IPS DF 6.9 (cell line): ENCODE measurements around the gene FKBP1A.

Source experiments
- DNase-seq: peaks from one replicate; pipeline ENCODE4 v3.0.0-alpha.2; 2013; ENCODE audit warnings: low read depth, low spot score
- H3K27ac ChIP-seq: one replicate; pipeline ENCODE4 v1.5.1; 2013; ENCODE audit warnings: low read length, control low read depth
- H3K27me3 ChIP-seq: 2 replicates; pipeline ENCODE4 v1.6.1; 2013; ENCODE audit warnings: mild to moderate bottlenecking, low read length; ENCODE audit not compliant: control insufficient read depth, insufficient read depth
- H3K36me3 ChIP-seq: 2 replicates; pipeline ENCODE4 v1.6.1; 2013; ENCODE audit warnings: low read length; ENCODE audit not compliant: control insufficient read depth, insufficient read depth
- H3K4me1 ChIP-seq: 2 replicates; pipeline ENCODE4 v1.6.1; 2013; ENCODE audit warnings: low read length; ENCODE audit not compliant: control insufficient read depth, insufficient read depth
- H3K4me3 ChIP-seq: 2 replicates; pipeline ENCODE4 v1.5.1; 2013; ENCODE audit warnings: mild to moderate bottlenecking, low read length
- H3K9me3 ChIP-seq: 2 replicates; pipeline ENCODE4 v1.6.1; 2013; ENCODE audit warnings: low read length, inconsistent platforms; ENCODE audit not compliant: control insufficient read depth, insufficient read depth
- WGBS: extraction: QIAGEN DNeasy Blood & Tissue Kit; methylation state at CpG from one replicate; pipeline ENCODE4 v1.1.7; 2013; ENCODE audit warnings: mixed read lengths, missing lambda C conversion rate; ENCODE audit not compliant: insufficient read length, insufficient coverage; 5-methylcytosine and 5-hydroxymethylcytosine counted together

Gene FKBP1A

GRCh38 chr20:1430004-1430451 is 37.2 kb upstream of the FKBP1A start:
- no peak overlapping the region for H3K4me3 ChIP-seq
- WGBS, result no CpG with 5 or more reads among the region's 1 CpG
- no peaks in the 10 kb centered on the region; the same call in 1 of the 2 replicates for H3K9me3 ChIP-seq
- no peaks in the 10 kb centered on the region for H3K36me3 ChIP-seq
- H3K4me1 ChIP-seq, result peaks cover 2% of the 10 kb centered on the region
- no peak for DNase-seq
- no peak overlapping the region for H3K27ac ChIP-seq
- no peaks in the 10 kb centered on the region for H3K27me3 ChIP-seq

GRCh38 chr20:1429143-1429728 is 36.4 kb upstream of the FKBP1A start:
- DNase-seq, result no peak
- Histone ChIP-seq H3K9me3 (no peaks in the 10 kb centered on the region; the same call in 1 of the 2 replicates), H3K36me3 (no peaks in the 10 kb centered on the region), H3K27ac (no peak overlapping the region), H3K4me3 (no peak overlapping the region), H3K4me1 (peaks cover 2% of the 10 kb centered on the region), H3K27me3 (no peaks in the 10 kb centered on the region)
- WGBS, result no CpG with 5 or more reads among the region's 4 CpGs

GRCh38 chr20:1427457-1428054 is 34.7 kb upstream of the FKBP1A start:
- no CpG with 5 or more reads among the region's 3 CpGs for WGBS
- H3K27ac ChIP-seq, result peak overlapping the region; percentile 76

GRCh38 chr20:1426231-1426849 is 33.5 kb upstream of the FKBP1A start:
- Histone ChIP-seq H3K9me3 (no peaks in the 10 kb centered on the region), H3K27me3 (no peaks in the 10 kb centered on the region), H3K27ac (no peak overlapping the region), H3K4me3 (no peak overlapping the region), H3K36me3 (no peaks in the 10 kb centered on the region), H3K4me1 (peaks cover 5% of the 10 kb centered on the region)
- no CpG with 5 or more reads among the region's 4 CpGs for WGBS
- no peak for DNase-seq

More at GRCh38 chr20:1427457-1428054, 34.7 kb upstream of the FKBP1A start:
- Histone ChIP-seq H3K36me3 (no peaks in the 10 kb centered on the region), H3K27me3 (no peaks in the 10 kb centered on the region), H3K9me3 (no peaks in the 10 kb centered on the region), H3K4me1 (peaks cover 5% of the 10 kb centered on the region), H3K4me3 (no peak overlapping the region)
- DNase-seq, result peak; percentile 55

GRCh38 chr20:1424336-1424735 is 31.5 kb upstream of the FKBP1A start:
- Histone ChIP-seq H3K4me1 (peaks cover 5% of the 10 kb centered on the region), H3K9me3 (no peaks in the 10 kb centered on the region), H3K27ac (no peak overlapping the region), H3K4me3 (no peak overlapping the region), H3K27me3 (no peaks in the 10 kb centered on the region), H3K36me3 (no peaks in the 10 kb centered on the region)
- WGBS, result no CpG with 5 or more reads among the region's 1 CpG
- no peak for DNase-seq

- no CpG with 5 or more reads among the region's 7 CpGs for WGBS
- peak; percentile 80 for DNase-seq
These were observed 30.8 kb upstream of the FKBP1A start for GRCh38 chr20:1423625-1424106.

GRCh38 chr20:1423206-1423605 is 30.4 kb upstream of the FKBP1A start:
- no peaks in the 10 kb centered on the region for H3K36me3 ChIP-seq
- DNase-seq, result no peak
- no peak overlapping the region for H3K4me3 ChIP-seq
- H3K27me3 ChIP-seq, result no peaks in the 10 kb centered on the region
- WGBS, result no CpG with 5 or more reads among the region's 6 CpGs
- H3K4me1 ChIP-seq, result peaks cover 5% of the 10 kb centered on the region
- no peaks in the 10 kb centered on the region for H3K9me3 ChIP-seq
- no peak overlapping the region for H3K27ac ChIP-seq

More at GRCh38 chr20:1423625-1424106, 30.8 kb upstream of the FKBP1A start:
- no peak overlapping the region for H3K4me3 ChIP-seq
- H3K4me1 ChIP-seq, result peaks cover 5% of the 10 kb centered on the region
- no peaks in the 10 kb centered on the region for H3K27me3 ChIP-seq
- H3K27ac ChIP-seq, result no peak overlapping the region
- no peaks in the 10 kb centered on the region for H3K36me3 ChIP-seq
- no peaks in the 10 kb centered on the region for H3K9me3 ChIP-seq

GRCh38 chr20:1422753-1423152 is 29.9 kb upstream of the FKBP1A start:
- Histone ChIP-seq H3K4me3 (no peak overlapping the region), H3K36me3 (no peaks in the 10 kb centered on the region), H3K9me3 (no peaks in the 10 kb centered on the region), H3K27me3 (no peaks in the 10 kb centered on the region), H3K27ac (no peak overlapping the region), H3K4me1 (peaks cover 4% of the 10 kb centered on the region)
- no peak for DNase-seq
- WGBS, result no CpG with 5 or more reads among the region's 3 CpGs

GRCh38 chr20:1420066-1420465 is 27.2 kb upstream of the FKBP1A start:
- no peaks in the 10 kb centered on the region for H3K9me3 ChIP-seq
- no peaks in the 10 kb centered on the region for H3K27me3 ChIP-seq
- peaks cover 4% of the 10 kb centered on the region; the same call in 1 of the 2 replicates for H3K4me1 ChIP-seq
- H3K27ac ChIP-seq, result no peak overlapping the region
- H3K4me3 ChIP-seq, result no peak overlapping the region
- no peaks in the 10 kb centered on the region for H3K36me3 ChIP-seq
- WGBS, result no CpG with 5 or more reads among the region's 4 CpGs
- no peak for DNase-seq

- H3K4me1 ChIP-seq, result no peaks in the 10 kb centered on the region
- no CpG with 5 or more reads among the region's 3 CpGs for WGBS
- no peak overlapping the region for H3K27ac ChIP-seq
- H3K27me3 ChIP-seq, result no peaks in the 10 kb centered on the region
- H3K36me3 ChIP-seq, result no peaks in the 10 kb centered on the region
- no peaks in the 10 kb centered on the region for H3K9me3 ChIP-seq
- no peak overlapping the region for H3K4me3 ChIP-seq
- DNase-seq, result no peak
These were observed 25.5 kb upstream of the FKBP1A start for GRCh38 chr20:1418350-1418749.
